GM13977 (cell line): ENCODE results near the gene BICRA.

Source experiments
- DNase-seq: peaks from one replicate; pipeline ENCODE4 v3.0.0; 2012; ENCODE audit warnings: low spot score
- in situ Hi-C: fragments of 300-500 bp; cut with MboI; formaldehyde crosslinking; loops from one replicate; pipeline ENCODE4 v1.12.0; 2022; ENCODE audit warnings: low sequenced_read_pairs, low pct_unique_long_range_greater_than_20kb, mixed read lengths, inconsistent platforms; ENCODE audit not compliant: unreplicated experiment
- TF ChIP-seq, protein P1 (sequence below): IDR thresholded peaks from 2 replicates; pipeline ENCODE4 v1.5.1; 2012; ENCODE audit warnings: mild to moderate bottlenecking, control low read depth; ENCODE audit not compliant: insufficient read depth; ENCODE audit errors: extremely low read depth, missing control alignments

Gene BICRA

DNA sequence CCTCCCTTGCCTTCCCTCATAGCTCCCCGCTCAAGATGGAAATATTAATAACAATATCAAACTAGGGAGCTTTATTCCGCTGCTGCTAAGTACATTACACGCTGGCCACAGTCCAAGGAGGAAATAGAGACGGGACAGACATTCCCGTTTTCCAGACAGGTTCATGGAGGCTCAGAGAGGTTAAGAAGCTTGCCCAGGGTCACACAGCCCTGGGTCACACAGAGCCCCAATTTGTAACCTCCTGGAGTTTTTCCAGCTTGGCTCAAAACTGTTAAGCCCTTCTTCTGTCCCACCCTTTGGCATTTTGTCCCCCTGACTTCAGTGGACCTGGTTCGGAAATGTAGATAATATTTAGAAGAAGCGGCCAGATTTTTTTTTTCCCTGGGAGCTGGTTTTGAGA is 2.0 kb downstream of the BICRA start:
- TF ChIP-seq, protein P1, sequence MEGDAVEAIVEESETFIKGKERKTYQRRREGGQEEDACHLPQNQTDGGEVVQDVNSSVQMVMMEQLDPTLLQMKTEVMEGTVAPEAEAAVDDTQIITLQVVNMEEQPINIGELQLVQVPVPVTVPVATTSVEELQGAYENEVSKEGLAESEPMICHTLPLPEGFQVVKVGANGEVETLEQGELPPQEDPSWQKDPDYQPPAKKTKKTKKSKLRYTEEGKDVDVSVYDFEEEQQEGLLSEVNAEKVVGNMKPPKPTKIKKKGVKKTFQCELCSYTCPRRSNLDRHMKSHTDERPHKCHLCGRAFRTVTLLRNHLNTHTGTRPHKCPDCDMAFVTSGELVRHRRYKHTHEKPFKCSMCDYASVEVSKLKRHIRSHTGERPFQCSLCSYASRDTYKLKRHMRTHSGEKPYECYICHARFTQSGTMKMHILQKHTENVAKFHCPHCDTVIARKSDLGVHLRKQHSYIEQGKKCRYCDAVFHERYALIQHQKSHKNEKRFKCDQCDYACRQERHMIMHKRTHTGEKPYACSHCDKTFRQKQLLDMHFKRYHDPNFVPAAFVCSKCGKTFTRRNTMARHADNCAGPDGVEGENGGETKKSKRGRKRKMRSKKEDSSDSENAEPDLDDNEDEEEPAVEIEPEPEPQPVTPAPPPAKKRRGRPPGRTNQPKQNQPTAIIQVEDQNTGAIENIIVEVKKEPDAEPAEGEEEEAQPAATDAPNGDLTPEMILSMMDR = no peak
- DNase-seq = no peak
- in situ Hi-C loops = no loop called here

DNA sequence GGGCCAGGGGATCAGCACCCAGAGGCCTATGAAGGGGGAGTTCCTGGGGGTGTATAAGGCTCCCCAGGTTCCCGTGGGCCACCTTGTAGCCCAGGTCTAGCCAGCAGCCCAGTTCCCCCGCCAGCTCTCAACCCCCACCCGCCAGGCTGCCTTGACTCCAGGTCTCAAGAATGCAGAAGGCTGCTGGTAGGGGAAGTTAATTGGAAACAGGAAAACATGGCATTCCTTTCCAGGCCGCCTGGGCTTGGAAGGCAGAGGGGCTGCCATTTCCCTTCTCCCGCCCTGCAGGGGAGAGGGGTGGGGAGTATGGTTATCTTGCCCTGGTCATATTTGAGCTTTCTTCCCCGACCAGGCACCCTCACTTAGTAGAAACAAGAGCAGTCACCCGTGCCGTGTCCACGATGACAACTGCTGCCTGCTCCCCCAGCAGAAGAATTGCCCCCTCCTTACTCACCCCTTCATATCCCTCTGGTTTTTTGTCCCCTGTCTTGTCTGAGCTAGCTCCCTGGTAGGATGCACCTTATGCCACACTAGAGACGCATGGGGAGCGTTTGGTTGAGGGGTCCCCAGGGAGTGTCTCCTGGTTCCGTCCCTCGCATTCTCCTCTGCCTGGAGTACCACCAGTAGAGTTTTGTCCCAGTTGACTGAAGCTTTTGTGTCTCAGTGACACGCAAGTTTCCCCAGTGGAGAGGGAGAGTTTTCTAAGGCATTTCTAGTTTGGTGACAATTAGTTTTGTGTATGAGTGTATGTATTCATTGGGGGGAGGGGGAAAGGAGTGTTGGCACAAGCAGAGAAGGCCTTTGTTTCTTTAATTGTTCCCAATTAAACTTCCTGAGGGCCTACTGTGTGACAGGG is 4.5 kb downstream of the BICRA start:
- TF ChIP-seq, protein P1 = no peak
- in situ Hi-C loops = no loop called here
- no peak for DNase-seq

DNA sequence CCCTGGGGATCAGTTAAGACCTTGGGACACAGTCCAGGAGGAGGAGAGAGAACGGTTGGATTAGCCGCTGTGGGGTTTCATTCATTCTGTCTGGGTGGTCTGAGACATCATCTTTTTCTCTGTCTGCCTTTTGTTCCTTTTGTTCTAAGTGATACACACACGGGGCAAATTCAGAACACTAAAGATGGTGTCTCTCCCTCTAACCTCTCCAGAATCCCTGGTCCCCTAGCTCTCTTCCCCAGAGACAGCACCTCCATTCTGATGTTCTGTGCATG is 5.0 kb downstream of the BICRA start:
- TF ChIP-seq, protein P1 = no peak
- in situ Hi-C loops = no loop called here
- no peak for DNase-seq

DNA sequence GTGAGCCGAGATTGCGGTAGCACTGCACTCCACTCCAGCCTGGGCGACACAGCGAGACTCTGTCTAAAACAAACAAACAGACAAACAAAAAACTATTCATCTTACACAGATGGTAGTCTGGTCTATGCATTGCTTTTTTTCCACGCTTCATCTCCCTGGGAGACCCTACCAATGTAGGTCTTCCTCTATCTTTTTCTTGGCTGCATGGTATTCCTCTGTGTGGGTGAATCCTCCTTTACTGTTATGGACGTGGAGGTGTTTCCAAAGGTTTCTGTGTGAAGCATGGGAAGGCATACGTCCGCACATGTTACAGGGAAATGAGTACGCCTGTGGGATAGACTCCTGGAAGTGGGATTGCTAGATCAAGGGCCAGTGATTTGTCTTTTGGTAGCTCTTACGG is 5.6 kb downstream of the BICRA start:
- DNase-seq = no peak
- TF ChIP-seq, protein P1 = no peak
- in situ Hi-C loops = no loop called here

DNA sequence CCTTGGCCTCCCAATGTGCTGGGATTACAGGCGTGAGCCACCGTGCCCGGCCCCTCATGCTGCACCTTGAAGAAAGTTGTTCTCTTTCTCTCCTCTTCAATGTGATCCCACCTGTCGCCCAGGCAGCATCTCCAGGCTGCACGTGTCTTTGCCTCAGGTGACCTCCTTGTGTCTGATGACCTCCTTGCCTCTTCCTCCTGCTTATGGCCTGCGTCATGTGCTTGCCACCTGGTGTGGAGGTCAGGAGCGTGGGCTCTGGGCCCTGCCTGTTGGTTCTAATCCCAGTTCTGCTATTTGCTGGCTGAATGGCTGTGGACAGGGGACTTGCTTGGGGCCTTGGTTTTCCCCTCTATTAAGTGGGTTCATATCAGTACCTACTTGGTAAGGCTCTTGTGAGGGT is 6.3 kb downstream of the BICRA start:
- no peak for DNase-seq
- TF ChIP-seq, protein P1 = no peak
- in situ Hi-C loops = no loop called here

DNA sequence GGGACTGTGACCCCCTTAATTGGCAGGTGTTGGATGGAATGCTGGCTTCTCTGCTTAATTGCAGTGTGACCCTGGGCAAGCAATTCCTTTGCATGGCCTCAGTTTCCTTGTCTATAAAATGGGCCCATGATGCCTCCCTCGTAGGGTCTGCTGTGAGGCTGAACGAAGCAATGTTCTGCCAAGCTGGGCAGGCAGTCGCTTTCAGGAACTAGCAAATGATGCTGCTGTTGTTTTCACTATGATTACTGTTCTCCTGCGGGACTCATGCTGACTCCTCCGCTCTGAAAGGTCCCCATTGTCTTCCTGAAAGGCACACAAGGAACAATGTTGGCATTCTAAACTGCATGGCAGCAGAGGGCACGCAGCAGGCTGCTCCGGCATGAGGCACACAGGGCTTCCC is 6.8 kb downstream of the BICRA start:
- DNase-seq = no peak
- in situ Hi-C loops = no loop called here
- TF ChIP-seq, protein P1 = no peak
